HepG2 (cell line): Measurements from ENCODE around the gene CTPS2. TPM values are rescaled to one million over a fixed set of nuclear protein-coding genes. Genes with fewer than 3 reads are reported as not detected.

Experiments used
- CENPT ChIP-seq: sonication (generic); formaldehyde crosslinking; IDR thresholded peaks from 2 replicates; pipeline ENCODE4 v1.8.0; 2022; ENCODE audit warnings: low read depth, mild to moderate bottlenecking, moderate library complexity, missing genetic modification reagents
- FOXA1 ChIP-seq, 2 experiments: fragments of 450-650 bp in 1 of 2; sonication (generic) in 1 of 2; formaldehyde crosslinking in 1 of 2; IDR thresholded peaks; 2 replicates each; pipeline versions ENCODE4 v1.4.0 to v1.6.1; 2016 to 2020; ENCODE audit warnings: missing genetic modification reagents in 1 of 2
- FOXA3 ChIP-seq: IDR thresholded peaks from 2 replicates; pipeline ENCODE4 v1.6.1; 2016; ENCODE audit warnings: missing genetic modification reagents, missing compliant biosample characterization
- GABPB1 ChIP-seq: IDR thresholded peaks from 2 replicates; pipeline ENCODE4 v1.6.1; 2016; ENCODE audit warnings: mild to moderate bottlenecking, missing genetic modification reagents, moderate library complexity, missing compliant biosample characterization
- GATAD2A ChIP-seq: IDR thresholded peaks from 2 replicates; pipeline ENCODE4 v1.6.1; 2016
- MAFK ChIP-seq, 2 experiments: IDR thresholded peaks in 1 of 2; conservative IDR thresholded peaks in 1 of 2; 2 replicates each; pipeline ENCODE4 v1.6.1; 2011; ENCODE audit warnings: improper control_type of control experiment in 2 of 2, low read length in 2 of 2
- PLRG1 ChIP-seq: fragments of 450-650 bp; conservative IDR thresholded peaks from 2 replicates; pipeline ENCODE4 v1.6.1; 2016
- REL ChIP-seq: sonication (generic); formaldehyde crosslinking; conservative IDR thresholded peaks from 2 replicates; pipeline ENCODE4 v1.8.0; 2022; ENCODE audit warnings: mild to moderate bottlenecking, missing genetic modification reagents, moderate library complexity
- SMAD1 ChIP-seq: sonication (generic); formaldehyde crosslinking; IDR thresholded peaks from 2 replicates; pipeline ENCODE4 v1.4.0; 2020; ENCODE audit warnings: missing genetic modification reagents, low read depth, mild to moderate bottlenecking, borderline replicate concordance
- SOX6 ChIP-seq, 2 experiments: fragments of 450-650 bp in 1 of 2; sonication (generic) in 1 of 2; formaldehyde crosslinking in 1 of 2; IDR thresholded peaks; 2 replicates each; pipeline versions ENCODE4 v1.4.0 to v1.6.1; 2017 to 2020; ENCODE audit warnings: antibody characterized with exemption in 1 of 2, mild to moderate bottlenecking in 1 of 2, missing genetic modification reagents in 1 of 2
- ZNF205 ChIP-seq: IDR thresholded peaks from 2 replicates; pipeline ENCODE4 v1.6.1; 2018; ENCODE audit warnings: missing biosample characterization, missing genetic modification reagents
- polyA plus RNA-seq, 8 experiments: library from polyadenylated mRNA; depleted of rRNA in 3 of 8; stranded (reverse) in 7 of 8; unstranded in 1 of 8; fragments of >200 nt; fragmentation: Illumina TruSeq in 4 of 8; extraction: Trizol in 4 of 8; gene quantifications; 2 replicates each; pipeline versions ENCODE4 v1.2.1 to v1.2.3, GENCODE V29; 2011 to 2016; ENCODE audit warnings: low read depth in 4 of 8, missing spikeins in 1 of 8, mixed read lengths in 1 of 8; ENCODE audit not compliant: insufficient read depth in 1 of 8
- total RNA-seq, 5 experiments: library from RNA; depleted of rRNA; stranded (reverse); fragments of >200 nt; fragmentation: Illumina TruSeq; extraction: Trizol; gene quantifications; 2 replicates each; pipeline ENCODE4 v1.2.3, GENCODE V29; 2016; ENCODE audit warnings: low read depth in 1 of 5
- TF ChIP-seq, protein P1 (sequence below): sonication (generic); formaldehyde crosslinking; IDR thresholded peaks from 2 replicates; pipeline ENCODE4 v1.4.0; 2020; ENCODE audit warnings: missing genetic modification reagents, low read depth, mild to moderate bottlenecking, borderline replicate concordance
- TF ChIP-seq, protein P2 (sequence below): sonication (generic); formaldehyde crosslinking; IDR thresholded peaks from 2 replicates; pipeline ENCODE4 v1.4.0; 2020; ENCODE audit warnings: missing genetic modification reagents
- TF ChIP-seq, protein P3 (sequence below): sonication (generic); IDR thresholded peaks from 2 replicates; pipeline ENCODE4 v1.6.1; 2016; ENCODE audit warnings: low read depth, borderline replicate concordance

CTPS2 gene
- total and polyA plus RNA-seq, 2 of the 13 experiments (the other 11 are each of a cell fraction or from before 2014, with no cell fraction given): 10.3 to 26.1 TPM

DNA sequence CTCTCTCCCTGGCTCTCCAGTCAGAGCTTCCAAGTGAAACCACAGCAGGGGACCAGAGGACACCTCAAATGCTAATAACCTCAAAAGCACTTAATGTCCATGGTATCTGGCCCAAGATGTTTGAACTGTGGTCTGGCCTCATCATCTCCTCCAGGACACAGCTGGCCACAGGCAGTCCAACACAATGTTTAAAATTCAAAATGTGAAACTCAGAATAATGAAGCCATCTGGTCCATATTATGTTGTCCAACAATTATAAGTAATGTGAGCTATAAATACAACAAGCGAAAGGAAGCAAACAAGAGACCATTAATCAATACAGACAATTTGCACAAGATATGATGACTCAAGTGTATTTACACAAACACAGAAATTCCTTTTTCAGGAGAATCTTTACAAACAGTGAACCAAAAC lies 153.3 kb downstream of the CTPS2 start (continued):
- TF ChIP-seq FOXA3 (peak; percentile 31; the same call in 1 of the 2 replicates), MAFK (conservative IDR thresholded peaks at IDR 0.05 in 1 of 2, IDR thresholded peaks at IDR 0.05 in 1 of 2; ENCODE audit: low read length in 2 of 2) (peak; percentile 74 to 78), PLRG1 (no peak), REL (CRISPR knock-in tag) (no peak), CENPT (CRISPR knock-in tag) (no peak), ZNF205 (no peak), SOX6 (IDR thresholded peaks at IDR 0.05) (no peak), SOX6 (CRISPR knock-in tag; IDR thresholded peaks at IDR 0.05) (no peak), FOXA1 (IDR thresholded peaks at IDR 0.05) (no peak), FOXA1 (CRISPR knock-in tag; IDR thresholded peaks at IDR 0.05) (no peak), GABPB1 (CRISPR knock-in tag) (no peak), GATAD2A (CRISPR knock-in tag) (peak; percentile 35; the same call in 1 of the 2 replicates), SMAD1 (no peak)
- TF ChIP-seq, protein P1, sequence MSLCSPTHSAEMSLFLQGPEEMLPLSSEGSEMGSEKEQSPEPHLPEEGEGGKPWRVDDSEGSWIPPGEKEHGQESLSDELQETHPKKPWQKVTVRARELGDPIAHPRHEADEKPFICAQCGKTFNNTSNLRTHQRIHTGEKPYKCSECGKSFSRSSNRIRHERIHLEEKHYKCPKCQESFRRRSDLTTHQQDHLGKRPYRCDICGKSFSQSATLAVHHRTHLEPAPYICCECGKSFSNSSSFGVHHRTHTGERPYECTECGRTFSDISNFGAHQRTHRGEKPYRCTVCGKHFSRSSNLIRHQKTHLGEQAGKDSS: no peak
- TF ChIP-seq, protein P2, sequence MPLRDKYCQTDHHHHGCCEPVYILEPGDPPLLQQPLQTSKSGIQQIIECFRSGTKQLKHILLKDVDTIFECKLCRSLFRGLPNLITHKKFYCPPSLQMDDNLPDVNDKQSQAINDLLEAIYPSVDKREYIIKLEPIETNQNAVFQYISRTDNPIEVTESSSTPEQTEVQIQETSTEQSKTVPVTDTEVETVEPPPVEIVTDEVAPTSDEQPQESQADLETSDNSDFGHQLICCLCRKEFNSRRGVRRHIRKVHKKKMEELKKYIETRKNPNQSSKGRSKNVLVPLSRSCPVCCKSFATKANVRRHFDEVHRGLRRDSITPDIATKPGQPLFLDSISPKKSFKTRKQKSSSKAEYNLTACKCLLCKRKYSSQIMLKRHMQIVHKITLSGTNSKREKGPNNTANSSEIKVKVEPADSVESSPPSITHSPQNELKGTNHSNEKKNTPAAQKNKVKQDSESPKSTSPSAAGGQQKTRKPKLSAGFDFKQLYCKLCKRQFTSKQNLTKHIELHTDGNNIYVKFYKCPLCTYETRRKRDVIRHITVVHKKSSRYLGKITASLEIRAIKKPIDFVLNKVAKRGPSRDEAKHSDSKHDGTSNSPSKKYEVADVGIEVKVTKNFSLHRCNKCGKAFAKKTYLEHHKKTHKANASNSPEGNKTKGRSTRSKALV (CRISPR knock-in tag): no peak
- TF ChIP-seq, protein P3, sequence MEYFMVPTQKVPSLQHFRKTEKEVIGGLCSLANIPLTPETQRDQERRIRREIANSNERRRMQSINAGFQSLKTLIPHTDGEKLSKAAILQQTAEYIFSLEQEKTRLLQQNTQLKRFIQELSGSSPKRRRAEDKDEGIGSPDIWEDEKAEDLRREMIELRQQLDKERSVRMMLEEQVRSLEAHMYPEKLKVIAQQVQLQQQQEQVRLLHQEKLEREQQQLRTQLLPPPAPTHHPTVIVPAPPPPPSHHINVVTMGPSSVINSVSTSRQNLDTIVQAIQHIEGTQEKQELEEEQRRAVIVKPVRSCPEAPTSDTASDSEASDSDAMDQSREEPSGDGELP: no peak
